GM18870 (cell line): Measurements from ENCODE around the gene ABTB2.

ENCODE experiments used
- ATAC-seq: cut with Tn5 transposase; IDR thresholded peaks from one replicate; pipeline ENCODE4 v1.9.1; 2021; ENCODE audit warnings: moderate library complexity; ENCODE audit not compliant: unreplicated experiment

The ABTB2 gene

GRCh38 chr11:34194576-34195335 lies 163.1 kb downstream of the ABTB2 start:
- ATAC-seq: no peak

GRCh38 chr11:34192481-34193401 lies 165.1 kb downstream of the ABTB2 start:
- no peak for ATAC-seq

GRCh38 chr11:34191578-34191977 lies 166.2 kb downstream of the ABTB2 start:
- ATAC-seq: no peak

DNA sequence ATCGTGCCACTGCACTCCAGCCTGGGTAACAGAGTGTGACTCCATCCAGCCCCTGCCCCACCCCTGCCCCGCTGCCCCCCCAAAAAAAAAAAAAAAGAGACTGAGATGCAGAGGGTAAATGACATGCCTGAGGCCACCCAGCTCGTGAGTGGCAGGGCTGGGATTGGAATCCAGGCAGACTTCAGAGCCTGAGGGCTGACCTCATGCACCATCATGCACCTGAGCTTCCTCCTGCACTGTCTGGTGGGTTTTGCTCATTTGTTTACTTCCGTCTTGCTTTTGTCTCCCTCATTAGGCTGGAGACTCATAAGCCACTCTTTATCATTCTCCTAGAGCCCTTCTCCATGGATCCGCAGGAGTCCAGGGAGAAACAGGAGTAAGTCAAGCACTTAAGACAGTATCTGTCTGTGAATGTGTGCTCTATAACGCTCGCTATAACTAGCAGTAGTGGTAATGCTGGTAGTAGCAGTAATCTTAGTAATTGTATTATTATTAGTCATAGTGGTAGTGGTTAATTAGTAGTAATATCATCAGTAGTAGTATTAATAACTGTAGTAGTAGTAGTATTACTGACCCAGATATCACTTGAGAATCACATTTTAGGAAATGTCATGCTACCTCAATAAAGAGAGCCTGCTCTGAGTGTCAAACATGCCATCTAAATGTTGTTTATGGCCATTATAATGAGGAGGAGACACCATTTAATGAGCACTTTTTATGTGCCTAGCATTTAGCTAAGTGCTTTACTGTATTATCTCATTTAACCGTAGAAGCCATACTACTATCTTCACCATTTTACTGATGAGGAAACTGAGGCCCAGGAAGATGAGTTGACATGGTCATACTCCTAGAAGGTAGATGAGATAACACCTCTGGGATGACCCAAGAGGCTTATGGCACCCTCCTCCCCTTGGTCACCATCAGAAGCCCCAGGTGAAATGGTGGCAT lies 167.3 kb downstream of the ABTB2 start:
- peak; percentile 48 for ATAC-seq

DNA sequence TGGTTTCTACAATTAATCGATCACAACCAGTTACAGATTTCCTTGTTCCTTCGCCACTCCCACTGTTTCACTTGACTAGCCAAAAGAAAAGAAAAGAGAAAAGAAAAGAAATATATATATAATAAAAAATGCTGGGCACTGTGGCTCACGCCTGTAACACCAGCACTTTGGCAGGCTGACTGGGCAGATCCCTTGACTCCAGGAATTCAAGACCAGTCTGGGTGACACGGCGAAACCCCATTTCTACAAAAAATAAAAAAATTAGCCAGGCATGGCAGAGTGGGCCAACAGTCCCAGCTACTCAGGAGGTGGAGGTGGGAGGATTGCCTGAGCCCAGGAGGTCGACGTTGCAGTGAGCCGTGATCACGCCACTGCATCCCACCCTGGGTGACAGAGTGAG lies 168.6 kb downstream of the ABTB2 start:
- no peak for ATAC-seq

GRCh38 chr11:34188181-34188580 lies 169.6 kb downstream of the ABTB2 start:
- ATAC-seq: no peak

DNA sequence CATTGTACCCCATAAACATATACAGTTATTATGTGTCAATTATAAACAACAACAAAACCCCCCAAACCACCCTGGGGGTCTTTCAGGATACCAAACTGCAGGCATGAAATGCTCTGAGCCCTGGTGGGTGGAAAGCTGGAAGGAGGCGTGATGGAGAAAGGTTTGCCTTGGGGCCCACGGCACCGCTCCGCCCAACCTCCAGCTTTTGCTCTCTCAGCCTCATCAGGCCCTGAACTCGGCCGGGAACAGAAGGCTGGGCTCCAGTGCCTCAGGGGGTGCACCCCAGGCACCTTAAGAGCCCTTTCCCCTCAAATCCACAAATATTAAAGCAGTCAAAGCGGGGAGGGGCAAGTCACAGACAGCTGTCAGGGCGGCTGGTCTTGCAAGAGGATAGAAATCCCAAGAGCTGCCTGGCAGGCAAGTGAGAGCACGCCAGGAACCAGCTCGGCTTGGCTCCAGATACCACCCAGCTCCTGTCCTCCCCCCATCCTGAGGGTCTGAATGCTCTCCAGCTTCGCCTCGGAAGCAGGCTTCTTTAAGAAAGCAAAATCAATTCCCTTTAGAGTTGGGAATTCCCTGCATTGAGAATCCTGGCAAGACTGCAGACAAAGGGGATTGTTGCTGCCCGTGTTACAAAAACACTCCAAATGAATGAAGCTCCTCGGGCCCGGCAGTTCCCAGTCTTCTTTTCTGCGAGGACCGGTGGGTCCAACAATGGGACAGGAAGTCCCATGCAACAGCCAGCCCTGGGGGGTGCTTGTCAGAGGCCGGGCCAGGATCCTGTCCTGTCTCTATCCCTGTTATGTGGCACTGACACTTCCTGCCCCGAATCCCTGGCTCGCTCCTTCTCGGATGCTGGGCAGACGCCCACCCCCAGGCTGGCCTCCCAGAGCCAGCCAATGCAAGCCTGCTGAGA lies 171.6 kb downstream of the ABTB2 start:
- no peak for ATAC-seq

GRCh38 chr11:34184505-34185015 lies 173.2 kb downstream of the ABTB2 start:
- ATAC-seq: no peak

- ATAC-seq: no peak
Measured at GRCh38 chr11:34183848-34184391, 173.9 kb downstream of the ABTB2 start.

GRCh38 chr11:34182921-34183685 lies 174.7 kb downstream of the ABTB2 start:
- no peak for ATAC-seq

DNA sequence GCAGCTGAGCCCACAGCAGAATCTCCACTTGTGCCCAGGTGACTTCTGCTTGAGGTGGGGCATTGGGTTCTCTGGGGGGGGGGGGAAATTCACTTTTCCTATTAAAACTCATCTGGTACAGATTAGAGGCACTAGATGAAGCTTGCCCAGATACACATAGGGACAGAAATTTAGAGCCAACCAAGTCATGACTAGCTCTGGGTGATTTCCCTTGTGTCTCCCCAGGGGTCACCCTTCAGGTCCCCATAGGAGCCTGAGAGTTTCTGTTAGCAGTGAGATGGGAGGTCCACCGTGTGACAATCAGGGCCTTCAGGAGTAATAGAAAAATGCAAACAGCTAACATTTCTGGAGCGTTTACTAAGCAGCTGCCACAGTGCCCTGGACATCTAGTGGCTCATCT lies 175.4 kb downstream of the ABTB2 start:
- no peak for ATAC-seq

DNA sequence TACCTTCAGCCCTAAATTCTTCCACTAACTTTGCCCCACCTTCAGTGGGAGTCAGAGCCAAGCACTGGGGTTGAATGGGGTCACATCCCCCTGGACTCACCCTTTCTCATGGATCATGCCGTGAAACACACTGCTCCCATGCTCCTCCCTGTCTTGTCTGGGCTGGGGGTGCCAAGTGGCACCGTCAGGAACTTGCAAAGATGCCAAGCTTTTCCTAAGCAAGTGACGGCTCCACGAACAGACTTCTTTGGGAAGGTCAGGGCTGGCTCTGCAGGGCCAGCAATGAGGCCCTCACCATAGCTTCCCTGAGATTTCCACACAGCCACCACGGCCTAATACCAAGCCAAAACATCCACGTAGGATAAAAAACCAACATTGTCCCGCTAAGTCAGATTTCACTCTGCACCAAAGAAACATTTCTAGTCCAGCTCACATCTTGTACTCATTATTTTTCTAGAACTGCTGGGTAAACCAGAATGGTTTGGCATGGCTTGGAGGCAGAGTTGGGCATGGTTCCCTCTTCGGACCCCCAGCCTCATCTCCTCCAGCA lies 175.9 kb downstream of the ABTB2 start:
- ATAC-seq: no peak

GRCh38 chr11:34181251-34181650 lies 176.6 kb downstream of the ABTB2 start:
- no peak for ATAC-seq

DNA sequence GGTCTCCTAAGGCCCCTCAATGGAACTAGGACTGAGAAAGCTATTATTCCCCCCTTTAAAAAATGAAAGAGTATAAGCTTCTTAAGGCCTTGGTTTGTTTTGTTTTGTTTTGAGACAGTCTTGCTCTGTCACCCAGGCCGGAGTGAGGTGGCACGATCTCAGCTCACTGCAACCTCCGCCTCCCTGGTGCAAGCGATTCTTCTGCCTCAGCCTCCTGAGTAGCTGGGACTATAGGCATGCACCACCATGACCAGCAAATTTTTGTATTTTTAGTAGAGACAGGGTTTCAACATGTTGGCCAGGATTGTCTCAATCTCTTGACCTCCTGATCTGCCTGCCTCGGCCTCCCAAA lies 177.0 kb downstream of the ABTB2 start:
- peak; percentile 14 for ATAC-seq

- peak; percentile 41 for ATAC-seq
Measured at GRCh38 chr11:34180040-34180813, 177.6 kb downstream of the ABTB2 start.

DNA sequence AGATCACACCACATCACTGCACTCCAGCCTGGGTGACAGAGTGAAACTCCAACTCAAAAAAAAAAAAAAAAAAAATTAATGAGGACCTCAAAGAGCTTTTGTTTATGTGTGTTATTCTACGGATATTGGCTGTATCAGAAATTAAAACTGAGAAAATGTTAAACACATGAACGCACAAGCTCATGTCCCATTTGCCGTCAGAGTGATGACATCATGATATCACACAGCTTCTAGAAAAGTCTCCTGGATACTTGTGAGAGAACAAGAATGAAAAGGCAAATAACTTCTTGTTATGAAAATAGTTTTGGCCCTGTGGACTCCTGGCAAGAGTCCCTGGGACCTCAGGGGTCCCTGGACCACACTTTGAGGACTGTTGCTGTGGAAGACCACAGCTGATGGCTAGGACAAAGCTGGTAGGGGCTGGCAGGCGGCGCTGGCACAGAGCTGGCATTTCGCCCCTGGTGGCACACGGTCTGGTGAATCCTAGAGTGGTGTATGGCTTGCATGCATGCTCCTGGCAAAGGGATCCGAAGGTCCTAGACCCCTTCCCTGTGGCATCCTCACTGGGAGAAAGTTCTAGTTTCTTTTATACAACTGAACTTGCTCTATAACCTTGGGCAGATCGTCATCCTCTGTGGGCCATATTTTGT lies 178.7 kb downstream of the ABTB2 start:
- no peak for ATAC-seq

DNA sequence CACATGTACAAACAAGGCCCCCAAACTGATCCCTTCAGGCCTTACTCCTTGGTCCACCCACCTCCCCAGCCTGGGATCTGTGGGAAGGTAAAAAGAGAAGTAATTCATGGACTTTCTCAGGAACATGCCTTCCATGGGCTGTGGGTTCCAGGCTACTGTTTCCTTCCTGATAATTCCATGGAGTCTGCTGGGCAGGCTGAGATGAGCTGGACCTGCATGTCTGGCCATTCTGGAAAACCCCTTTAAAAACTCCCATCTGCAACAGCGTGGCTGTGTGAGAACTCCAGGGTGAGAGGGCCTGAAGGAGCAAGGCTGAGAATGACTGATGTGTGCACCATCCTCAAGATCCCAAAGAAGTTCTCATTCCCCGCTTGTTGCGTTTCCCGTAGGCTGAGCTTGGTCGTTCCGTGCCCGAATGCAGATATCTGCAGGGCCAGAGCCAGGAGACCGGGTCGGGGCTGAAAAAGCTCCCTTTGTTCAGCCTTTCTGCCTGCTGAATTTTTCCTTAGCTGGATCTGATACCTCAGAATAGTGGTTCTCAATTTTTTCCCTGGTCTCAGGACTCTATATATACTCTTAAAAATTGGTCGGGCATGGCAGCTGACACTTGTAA lies 179.5 kb downstream of the ABTB2 start:
- ATAC-seq: no peak
